Choroid plexus epithelial cell (primary cell): ENCODE results near the gene LRPPRC.

Experiments
- DNase-seq: peaks from one replicate; pipeline ENCODE4 v3.0.0-alpha.2; 2010; ENCODE audit warnings: low read depth
- H3K4me3 ChIP-seq: 2 replicates; pipeline ENCODE4 v1.5.1; 2011; ENCODE audit warnings: low read depth, mild to moderate bottlenecking, control low read depth, low read length, moderate library complexity
- TF ChIP-seq, protein P1 (sequence below): conservative IDR thresholded peaks from 2 replicates; pipeline ENCODE4 v1.5.1; 2011; ENCODE audit warnings: low read depth, mild to moderate bottlenecking, control low read depth, inconsistent platforms, low read length, moderate library complexity

Gene LRPPRC

DNA sequence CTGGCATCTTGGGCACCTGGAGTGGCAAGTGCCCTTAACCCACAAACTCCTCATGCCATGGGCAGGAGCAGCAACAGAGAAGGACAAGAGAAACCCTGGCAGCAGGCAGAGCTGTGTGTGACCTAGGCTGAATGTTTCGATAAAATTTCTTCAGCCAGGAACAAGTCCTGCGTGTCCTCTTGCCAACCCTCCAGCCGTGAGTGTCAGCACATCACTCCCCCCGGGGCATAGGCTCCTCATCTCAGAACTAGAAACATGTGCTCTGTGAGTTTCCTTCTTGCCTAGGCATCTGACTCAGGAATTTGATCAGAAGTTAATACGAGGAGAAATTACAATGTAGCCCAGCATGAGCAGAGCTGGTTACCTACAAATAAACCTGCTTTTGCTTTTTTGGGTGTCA, 154.8 kb downstream of the LRPPRC start:
- TF ChIP-seq, protein P1, sequence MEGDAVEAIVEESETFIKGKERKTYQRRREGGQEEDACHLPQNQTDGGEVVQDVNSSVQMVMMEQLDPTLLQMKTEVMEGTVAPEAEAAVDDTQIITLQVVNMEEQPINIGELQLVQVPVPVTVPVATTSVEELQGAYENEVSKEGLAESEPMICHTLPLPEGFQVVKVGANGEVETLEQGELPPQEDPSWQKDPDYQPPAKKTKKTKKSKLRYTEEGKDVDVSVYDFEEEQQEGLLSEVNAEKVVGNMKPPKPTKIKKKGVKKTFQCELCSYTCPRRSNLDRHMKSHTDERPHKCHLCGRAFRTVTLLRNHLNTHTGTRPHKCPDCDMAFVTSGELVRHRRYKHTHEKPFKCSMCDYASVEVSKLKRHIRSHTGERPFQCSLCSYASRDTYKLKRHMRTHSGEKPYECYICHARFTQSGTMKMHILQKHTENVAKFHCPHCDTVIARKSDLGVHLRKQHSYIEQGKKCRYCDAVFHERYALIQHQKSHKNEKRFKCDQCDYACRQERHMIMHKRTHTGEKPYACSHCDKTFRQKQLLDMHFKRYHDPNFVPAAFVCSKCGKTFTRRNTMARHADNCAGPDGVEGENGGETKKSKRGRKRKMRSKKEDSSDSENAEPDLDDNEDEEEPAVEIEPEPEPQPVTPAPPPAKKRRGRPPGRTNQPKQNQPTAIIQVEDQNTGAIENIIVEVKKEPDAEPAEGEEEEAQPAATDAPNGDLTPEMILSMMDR, result no peak
- no peak for DNase-seq
- H3K4me3 ChIP-seq, result no peak overlapping the region

DNA sequence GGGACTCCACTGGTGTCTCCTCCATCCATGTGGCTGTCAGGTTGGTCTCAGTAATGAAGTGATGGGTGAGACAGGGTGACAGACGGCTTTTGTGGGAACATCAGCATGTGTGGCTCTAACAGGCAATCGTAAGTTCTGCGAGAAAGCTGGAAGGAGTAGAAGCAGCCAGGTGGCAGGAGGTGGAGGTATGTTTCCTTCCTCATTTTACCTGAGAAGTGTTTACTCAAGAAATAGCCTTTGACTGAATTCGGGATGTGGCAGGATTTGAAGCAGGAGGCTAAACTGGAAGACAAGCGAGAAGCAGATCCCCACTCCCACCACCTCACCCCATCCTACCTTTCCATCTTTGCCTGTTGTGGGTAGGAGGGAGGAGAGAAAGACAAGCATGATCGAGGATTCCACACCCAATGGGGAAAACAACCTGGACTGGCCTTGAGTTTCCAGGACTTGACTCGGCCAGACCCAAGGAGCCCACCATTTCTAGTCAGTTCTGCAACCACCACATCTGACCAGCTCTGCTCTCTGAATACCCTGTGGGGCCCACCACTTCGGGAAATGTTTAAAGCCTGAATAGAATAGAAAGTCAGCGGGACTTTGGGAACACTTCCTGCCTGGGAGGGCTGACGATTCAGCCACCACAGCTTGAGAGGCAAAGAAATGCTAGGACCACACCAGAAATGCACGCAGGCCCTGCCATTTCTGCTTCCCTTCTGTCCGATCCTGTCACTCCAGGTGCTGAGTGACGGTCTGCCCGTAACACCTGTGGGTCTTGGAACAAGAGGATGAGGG, 155.8 kb downstream of the LRPPRC start:
- no peak for DNase-seq
- H3K4me3 ChIP-seq, result no peak overlapping the region
- TF ChIP-seq, protein P1, result no peak

- DNase-seq, result no peak
- TF ChIP-seq, protein P1, result no peak
- H3K4me3 ChIP-seq, result no peak within 1 kb of the TSS
Observed at GRCh38 chr2:43838560-43839267, 157.1 kb downstream of the LRPPRC start, which contains the start of the genes ABCG5 and ABCG8. Gene ABCG5 (minus strand): TSS chr2:43838839. CDS start chr2:43838679, 160 bp downstream. Gene ABCG8 (plus strand): TSS chr2:43838971. CDS start chr2:43839054, 83 bp downstream.

GRCh38 chr2:43837831-43838559, 157.8 kb downstream of the LRPPRC start:
- H3K4me3 ChIP-seq, result no peak overlapping the region
- TF ChIP-seq, protein P1, result no peak
- DNase-seq, result no peak

- DNase-seq, result no peak
- no peak overlapping the region for H3K4me3 ChIP-seq
- TF ChIP-seq, protein P1, result no peak
Observed at GRCh38 chr2:43837033-43837432, 158.8 kb downstream of the LRPPRC start.
